GM18499 (cell line): ENCODE data around the gene PPP6R2.

ENCODE experiments used
- ATAC-seq: cut with Tn5 transposase; IDR thresholded peaks from one replicate; pipeline ENCODE4 v1.9.1; 2021; ENCODE audit warnings: moderate number of reproducible peaks; ENCODE audit not compliant: insufficient read depth, unreplicated experiment

The PPP6R2 gene

DNA sequence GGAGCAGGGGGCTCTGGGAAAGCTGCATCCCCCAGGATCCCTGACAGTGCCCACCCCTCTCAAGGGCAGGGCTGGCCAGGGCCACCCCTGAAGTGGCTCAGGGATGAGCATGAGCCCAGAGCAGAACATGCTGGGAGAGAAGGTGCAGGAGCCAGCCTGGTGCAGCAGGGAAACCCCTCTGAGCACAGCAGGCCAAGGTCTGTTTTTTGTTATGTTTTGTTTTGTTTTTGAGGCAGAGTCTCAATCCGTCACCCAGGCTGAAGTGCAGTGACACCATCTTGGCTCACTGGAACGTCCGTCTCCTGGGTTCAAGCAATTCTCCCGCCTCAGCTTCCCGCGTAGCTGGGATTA, 132.5 kb downstream of the PPP6R2 start:
- no peak for ATAC-seq

DNA sequence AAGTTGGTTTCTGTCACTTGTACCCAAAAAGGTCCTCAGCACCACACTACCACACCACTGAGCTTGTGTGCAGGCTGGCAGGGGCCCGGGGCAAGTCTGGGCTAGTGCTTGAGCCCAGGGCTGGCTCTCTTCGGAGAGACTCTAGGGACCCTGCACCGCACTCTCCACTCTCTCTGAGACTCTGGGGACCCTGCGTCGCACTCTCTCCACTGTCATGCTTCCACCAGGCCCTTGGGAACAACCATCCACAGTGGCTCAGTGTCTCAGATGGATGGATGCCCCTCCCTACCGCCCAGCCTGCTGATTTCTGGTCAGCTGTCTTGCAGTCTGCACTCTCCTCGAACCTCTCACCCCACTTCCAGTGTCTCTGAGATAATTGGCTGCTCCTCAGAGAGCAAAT, 133.7 kb downstream of the PPP6R2 start:
- no peak for ATAC-seq

DNA sequence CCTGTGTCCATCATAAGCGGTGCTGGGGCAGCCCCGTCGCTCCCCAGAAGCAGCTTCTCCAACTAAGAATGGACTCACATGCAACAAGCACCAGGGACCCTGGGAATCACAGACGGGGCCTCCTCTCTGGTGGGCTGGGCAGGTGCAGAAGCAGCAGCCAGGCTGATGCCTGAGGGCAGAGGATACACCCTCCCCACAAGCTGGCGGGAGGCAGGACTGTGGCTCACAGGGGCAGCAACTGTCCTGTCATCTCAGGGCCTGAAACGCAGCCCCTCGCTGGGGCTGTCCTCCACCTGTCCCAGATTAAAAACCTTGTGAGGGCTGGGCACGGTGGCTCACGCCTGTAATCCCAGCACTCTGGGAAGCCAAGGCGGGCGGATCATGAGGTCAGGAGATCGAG, 134.8 kb downstream of the PPP6R2 start:
- ATAC-seq, result no peak

DNA sequence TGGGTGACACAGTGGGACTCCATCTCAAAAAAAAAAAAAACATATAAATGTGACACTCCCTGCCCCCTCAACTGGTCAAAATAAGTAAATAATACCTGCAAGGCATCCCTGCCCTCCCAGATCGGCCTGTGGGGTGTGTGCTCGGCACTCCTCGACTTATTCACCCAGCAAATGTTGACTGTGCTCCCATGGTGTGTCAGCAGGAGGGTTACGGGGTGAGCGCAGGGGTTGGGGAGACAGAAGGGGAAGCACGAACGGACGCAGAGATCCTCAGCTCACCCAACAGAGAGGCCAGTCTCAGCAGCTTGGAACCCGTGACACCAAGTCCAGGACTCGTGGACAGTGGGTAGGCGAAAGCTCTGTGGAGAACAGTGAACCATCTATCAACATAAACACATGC, 136.6 kb downstream of the PPP6R2 start:
- no peak for ATAC-seq

DNA sequence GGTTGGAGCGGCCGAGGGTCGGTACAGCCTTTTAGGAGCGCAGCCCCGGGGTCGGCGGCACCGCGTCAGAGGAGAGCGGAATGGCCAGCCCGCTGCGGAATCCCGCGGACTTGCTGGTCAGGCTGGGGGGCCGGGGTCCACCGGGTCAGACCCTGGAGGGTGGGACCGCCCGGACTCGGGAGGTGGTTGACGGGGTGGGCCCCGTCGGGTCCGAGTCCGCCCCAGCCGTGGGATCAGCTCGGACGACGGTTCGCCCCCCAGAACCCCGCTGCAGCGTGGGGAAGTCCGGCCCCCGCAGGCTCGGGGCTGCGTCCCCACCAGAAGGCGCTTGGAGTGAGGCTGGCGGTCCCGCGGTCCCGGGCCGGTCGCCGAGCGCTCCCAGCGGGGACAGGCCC, 137.9 kb downstream of the PPP6R2 start:
- no peak for ATAC-seq

DNA sequence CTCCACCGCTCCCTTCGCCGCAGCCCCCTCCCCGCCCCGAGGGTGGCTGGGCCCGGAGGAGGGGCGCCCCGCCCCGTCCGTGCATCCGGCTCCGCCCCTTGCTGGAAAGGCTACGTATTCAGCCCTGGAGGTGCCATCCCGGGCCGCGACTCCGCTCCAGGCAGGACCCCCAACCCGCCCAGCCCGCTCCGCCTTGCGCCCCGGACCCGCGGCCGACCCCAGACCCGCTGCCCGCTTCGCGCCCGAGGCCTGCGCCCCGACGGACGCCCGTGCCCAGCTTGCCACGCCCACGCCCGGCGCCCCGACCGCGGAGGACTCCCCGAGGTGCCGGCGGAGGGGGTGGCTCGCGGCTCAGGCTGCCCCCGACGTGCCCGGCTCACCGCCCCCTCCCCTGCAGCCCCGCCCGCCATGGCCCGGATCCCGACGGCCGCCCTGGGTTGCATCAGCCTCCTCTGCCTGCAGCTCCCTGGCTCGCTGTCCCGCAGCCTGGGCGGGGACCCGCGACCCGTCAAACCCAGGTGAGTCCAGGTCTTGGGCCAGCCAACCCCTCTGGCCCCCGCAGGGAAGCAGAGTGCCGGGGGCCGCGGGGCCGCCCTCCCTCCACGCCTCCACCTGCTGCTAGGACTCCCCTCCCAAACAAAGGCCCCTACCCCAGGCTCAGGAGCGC, 138.4 kb downstream of the PPP6R2 start, which contains the start of gene ADM2:
Gene ADM2, plus strand, starts transcription at position 104 of the 667 bp plus-strand sequence. Its CDS starts 305 bp downstream, at position 409.
- ATAC-seq, result no peak

DNA sequence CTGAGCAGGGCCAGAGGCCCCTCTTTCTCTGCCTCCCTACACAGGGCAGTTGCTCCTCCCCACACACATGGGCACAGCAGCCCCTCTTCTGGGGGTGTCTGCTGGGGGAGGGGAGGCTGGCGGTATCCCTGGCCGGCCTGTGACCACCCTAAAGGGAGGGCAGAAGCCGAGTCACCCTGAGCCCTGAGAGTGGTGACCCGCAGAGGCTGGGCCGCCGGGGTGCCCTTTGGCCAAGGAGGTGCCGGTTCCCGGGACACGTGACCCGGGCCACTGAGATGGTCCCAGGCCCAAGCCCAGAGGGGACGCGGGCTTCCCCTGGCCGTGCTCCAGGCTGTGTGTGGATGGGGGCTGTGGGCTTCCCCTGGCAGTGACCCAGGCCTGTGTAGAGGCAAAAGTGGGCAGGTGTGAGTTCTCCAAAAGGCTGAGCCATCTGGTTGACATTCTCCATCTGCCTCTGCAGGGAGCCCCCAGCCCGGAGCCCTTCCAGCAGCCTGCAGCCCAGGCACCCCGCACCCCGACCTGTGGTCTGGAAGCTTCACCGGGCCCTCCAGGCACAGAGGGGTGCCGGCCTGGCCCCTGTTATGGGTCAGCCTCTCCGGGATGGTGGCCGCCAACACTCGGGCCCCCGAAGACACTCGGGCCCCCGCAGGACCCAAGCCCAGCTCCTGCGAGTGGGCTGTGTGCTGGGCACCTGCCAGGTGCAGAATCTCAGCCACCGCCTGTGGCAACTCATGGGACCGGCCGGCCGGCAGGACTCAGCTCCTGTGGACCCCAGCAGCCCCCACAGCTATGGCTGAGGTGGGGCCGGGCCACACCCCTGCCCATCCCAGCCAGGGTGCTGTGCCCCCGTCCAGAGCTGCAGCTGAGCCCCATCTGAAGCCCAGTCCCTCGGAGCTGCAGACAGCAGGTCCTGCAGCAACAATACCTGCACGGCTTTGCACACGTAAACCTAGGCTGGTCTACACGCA, 139.3 kb downstream of the PPP6R2 start:
- no peak for ATAC-seq

DNA sequence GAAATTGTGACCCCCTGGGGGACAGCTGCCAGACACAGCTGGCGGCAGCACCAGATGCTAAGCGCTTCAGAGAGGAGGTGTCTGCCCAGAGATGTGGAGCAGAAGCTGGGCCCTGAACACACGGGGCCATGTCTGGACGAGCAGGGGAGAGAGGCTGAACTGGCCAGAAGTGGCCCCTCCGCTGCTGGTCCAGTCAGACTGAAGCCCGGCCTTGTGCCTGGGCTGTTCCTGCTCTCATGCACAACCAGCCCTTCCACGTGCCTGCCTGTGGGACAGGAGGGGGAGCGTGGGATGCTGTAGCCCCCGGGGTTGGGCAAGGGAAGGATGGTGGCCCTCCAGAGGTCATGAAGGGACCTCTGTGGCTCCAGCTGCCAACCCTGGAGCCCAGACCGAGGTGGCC, 140.0 kb downstream of the PPP6R2 start:
- ATAC-seq, result no peak

DNA sequence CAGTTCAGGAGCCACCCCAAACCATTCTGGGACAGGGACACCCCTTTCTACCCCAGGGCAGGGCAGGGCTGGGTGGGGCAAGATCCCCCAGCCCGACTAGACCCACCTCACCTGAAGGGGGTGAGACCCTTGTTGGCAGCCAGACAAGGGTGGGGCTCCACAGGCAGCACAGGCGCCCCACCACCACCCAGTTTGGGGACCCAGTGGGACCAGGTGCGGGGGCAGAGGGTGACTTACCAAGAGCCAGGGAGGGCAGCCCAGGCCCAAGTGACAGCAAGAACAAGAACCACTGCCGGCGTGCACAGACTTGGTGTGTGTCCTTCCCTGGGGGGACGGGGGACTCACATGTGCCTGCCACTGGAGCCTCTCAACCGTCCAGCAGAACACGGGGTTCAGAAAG, 140.4 kb downstream of the PPP6R2 start:
- ATAC-seq, result no peak

DNA sequence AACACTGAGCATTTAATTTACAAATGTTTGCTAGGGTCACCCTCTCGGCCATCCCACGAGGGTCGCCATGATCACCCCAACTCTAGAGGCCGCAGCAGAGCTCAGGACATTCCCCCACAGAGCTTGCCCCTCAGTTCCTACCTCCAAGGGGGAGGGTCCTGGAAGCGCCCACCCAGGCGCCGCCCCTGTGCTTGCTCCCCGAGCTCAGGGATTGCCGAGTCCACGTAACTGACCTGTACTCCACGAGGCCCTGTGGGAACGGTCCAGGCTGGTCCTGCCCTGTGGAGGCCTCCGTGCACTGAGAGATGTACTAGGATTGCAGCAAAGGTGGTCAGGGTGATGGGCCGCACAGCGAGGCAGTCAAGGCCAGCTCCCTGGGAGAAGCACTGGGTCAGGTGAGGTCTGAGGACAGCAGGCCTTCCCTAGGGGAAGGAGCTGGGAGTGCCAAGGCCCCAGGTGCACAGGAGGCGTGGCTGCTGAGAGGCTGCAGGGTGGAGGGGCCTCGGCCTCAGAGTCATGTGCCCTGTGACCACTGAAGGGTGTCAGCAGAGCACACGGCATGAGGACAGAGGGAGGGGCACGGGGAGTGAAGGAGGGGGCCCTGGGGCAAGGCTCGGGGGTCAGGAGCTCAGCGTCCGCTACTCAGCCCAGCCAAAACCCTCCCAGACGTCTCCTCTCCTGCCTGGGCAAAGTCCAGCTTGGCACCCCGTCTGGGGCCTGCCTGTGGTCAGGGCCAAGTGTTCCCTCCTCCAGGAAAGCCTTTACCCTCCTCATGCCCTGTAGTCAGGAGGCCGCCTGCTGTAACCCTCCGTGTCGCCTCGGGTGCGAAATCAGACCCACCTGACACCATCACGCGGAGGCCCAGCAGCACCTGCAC, 141.1 kb downstream of the PPP6R2 start:
- ATAC-seq, result no peak

DNA sequence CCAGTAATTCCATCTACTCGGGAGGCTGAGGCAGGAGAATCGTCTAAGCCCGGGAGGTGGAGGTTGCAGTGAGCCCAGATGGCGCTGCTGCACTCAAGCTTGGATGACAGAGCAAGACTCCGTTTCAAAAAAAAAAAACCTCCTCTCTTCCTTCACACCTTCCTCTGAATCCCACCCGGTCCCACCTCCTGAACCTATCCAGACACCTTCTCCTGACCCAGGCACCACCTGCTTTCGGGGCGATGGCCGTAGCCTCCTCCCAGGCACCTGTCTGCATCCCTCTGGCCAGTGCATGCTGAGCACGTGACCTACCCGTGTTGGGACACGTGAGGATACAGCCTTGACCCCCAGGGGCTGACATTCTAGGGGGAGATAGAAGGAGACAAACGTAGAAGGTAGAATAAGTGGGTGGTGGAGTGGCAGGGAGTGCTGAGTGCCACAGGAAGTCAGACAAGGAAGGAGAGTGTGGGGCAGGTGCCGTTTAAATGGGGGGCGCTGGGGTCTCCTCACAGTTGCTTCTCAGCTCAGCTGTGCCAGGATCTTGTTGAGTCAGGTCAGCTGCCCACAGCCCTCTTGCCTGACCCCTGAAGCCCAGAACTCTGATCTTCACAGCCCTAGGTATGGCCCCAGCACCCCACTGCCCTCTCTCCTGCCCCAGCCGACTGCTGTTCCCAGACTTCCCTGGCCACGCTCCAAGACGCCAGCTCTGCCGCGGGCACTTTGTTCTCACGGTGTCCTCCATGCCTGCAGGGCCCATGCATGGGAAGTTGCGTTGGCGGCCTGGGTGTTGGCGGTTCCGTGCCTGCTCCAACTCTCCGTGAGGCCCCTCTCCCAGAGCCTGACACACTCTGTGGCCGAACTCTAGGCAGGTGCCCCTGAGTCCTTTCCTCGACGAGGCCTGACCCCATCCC, 142.3 kb downstream of the PPP6R2 start:
- no peak for ATAC-seq

DNA sequence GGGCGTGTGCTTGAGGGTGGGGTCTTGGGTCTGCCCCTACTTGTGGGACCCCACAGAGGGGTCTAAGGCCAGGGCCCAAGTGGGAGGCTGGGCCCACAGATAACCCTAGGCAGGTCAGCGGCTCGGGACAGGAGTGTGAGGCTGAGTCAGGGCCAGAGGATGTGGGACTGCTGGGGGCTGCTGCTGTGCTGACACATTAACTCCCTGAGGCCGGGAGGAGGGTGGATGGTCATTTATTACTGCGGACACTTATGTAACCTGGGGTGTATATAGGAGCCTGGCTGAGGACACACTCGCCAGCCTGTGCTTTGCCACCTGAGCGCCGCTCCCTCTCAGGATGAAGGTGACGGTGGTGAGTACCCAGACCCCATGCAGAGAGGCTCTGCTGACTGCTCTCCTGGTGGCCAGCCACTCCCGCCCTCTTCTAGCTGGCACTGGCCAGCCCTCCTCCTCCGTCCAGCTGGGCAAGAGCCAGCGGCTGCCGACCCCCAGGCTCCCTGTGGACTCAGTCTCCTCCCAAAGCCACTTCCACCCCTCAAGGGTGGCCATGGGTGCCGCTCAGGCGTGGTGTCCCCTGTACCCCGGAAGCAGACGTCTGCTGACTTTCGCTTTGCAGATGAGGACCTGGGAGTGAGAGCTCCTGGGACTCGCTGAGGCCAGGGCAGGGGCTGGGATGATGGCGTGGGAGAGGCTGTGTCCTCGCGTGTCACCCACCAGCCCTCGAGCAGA, 143.6 kb downstream of the PPP6R2 start, which contains the start of gene MIOX:
Gene MIOX, plus strand, starts transcription at position 299 of the 729 bp plus-strand sequence. Its CDS starts 39 bp downstream, at position 338.
- ATAC-seq, result no peak

DNA sequence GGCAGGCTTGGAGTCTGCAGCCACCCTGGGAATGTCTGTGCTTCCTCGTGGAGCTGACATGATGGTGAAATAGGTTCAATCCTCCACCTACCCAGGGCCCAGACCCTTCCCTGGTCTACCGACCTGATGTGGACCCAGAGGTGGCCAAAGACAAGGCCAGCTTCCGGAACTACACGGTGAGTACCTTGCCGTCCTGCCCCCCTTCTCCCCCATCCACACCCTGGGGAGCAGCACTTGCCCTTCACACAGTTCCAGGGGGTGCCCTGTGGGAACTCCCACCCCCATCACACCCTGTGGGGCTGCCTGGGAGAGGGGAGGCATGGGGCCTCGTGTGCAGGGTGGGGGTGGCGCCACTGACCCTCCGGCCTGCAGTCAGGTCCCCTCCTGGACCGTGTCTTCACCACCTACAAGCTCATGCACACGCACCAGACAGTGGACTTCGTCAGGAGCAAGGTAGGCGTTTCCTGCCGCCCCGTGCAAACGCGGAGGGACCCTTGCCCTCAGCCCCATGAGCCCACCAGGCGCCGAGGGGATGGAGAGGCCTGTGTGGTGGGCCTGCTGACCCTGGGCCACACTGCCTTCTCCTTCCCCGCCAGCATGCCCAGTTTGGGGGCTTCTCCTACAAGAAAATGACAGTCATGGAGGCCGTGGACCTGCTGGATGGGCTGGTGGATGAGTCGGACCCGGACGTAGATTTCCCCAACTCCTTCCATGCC, 144.3 kb downstream of the PPP6R2 start:
- no peak for ATAC-seq

DNA sequence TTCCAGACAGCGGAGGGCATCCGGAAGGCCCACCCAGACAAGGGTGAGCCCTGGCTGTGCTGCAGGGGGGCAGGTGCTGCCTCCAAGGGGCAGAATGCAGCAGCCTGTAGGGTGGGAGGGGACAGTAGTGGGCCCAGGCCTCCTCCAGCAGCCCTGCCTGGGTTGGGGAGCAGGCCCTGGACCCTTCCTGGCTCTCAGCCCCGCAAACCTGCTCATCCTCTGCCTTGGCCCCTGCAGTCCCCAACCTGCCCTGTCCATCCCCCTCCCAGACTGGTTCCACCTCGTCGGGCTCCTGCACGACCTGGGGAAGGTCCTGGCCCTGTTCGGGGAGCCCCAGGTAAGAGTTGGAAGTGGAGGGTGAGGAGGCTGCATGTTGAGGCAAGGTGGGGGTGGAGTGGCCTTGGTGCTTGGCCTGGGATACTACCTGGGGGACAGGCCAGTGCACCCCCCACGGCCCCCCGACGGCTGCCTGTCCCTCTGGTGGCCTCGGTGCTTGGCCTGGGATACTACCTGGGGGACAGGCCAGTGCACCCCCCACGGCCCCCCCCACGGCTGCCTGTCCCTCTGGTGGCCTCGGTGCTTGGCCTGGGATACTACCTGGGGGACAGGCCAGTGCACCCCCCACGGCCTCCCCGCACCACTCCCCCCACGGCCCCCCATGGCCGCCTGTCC, 145.0 kb downstream of the PPP6R2 start:
- no peak for ATAC-seq

DNA sequence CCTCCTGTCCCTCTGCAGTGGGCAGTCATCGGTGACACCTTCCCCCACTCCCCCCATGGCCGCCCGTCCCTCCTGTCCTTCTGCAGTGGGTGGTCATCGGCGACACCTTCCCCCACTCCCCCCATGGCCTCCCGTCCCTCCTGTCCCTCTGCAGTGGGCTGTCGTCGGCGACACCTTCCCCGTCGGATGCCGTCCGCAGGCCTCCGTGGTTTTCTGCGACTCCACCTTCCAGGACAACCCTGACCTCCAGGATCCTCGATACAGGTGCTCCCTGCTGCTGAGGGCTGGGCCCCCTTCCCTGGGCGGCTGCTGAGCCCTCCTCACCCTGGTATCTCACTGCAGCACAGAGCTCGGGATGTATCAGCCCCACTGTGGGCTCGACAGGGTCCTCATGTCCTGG, 145.8 kb downstream of the PPP6R2 start:
- no peak for ATAC-seq

DNA sequence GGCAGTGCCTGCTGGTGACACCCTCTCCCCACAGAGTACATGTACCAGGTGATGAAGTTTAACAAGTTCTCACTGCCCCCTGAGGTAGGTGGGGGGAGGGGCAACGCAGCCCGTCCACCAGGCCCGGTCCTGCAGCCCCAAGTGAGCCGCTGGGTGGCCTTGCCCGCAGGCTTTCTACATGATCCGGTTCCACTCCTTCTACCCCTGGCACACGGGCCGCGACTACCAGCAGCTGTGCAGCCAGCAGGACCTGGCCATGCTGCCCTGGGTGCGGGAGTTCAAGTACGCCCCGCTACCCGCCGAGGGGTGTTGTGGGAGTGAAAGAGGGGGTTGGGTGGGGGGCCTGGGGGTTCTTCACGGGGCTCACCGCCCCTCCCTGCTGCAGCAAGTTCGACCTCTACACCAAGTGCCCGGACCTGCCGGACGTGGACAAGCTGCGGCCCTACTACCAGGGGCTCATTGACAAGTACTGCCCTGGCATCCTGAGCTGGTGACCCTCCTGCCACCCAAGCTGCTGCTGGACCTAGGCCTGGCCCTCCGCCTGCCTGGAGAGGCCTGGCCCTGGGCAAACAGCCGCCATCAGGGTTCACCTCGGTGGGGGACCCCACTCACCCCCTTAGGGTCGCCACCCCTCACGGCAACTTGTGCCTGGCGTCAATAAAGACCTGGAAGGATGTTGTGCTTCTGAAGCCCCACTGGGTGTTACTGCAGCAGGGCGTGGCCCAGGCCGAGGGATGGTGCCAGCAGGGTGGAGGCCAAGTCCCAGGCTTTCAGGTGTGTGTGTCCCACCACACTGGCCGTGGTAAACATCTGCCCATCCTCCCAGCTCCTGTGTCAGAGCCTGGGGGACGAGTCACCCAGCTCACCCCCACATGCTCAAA, 146.5 kb downstream of the PPP6R2 start:
- ATAC-seq, result no peak
